ENCODE results near the gene NUAK2.

Gene NUAK2

DNA sequence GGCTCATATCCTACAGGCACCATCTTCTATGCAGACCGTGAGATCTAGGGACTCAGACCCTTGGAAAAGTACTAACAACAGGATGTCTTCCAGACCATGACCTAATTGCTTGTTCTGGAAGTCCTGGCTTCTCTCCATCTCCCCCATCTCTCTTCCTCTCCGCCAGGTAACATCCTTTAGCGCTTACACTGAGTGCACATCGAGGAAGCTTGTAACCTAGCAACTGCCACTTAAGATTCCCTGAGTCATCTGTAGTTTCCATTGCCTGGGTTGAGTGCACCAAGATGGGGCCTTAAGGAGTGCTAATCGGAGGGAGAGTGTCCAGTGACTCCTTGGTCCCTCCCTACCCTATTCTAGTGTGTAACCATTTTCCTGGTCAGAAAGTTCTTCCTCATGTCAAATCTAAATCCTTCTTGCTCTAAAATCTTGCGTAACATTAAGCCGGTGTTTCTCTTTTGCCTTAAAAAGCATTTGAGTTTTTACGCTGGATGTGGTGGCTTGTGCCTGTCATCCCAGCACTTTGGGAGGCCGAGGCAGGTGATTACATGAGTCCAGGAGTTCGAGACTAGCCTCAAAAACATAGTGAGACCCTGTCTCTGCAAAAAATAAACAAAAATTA, 25.5 kb upstream of the NUAK2 start:
- TF ChIP-seq CTCF (IDR thresholded peaks at IDR 0.05; ENCODE audit: extremely low read depth, missing control alignments) = no peak
- DNase-seq (ENCODE audit: low spot score) = no peak

- DNase-seq (ENCODE audit: low spot score) = no peak
- no peak for TF ChIP-seq CTCF (IDR thresholded peaks at IDR 0.05; ENCODE audit: extremely low read depth, missing control alignments)
Measured at GRCh38 chr1:205345761-205346160, 24.2 kb upstream of the NUAK2 start.

GRCh38 chr1:205344066-205344928, 22.8 kb upstream of the NUAK2 start:
- no peak for TF ChIP-seq CTCF (IDR thresholded peaks at IDR 0.05; ENCODE audit: extremely low read depth, missing control alignments)
- DNase-seq (ENCODE audit: low spot score) = no peak

DNA sequence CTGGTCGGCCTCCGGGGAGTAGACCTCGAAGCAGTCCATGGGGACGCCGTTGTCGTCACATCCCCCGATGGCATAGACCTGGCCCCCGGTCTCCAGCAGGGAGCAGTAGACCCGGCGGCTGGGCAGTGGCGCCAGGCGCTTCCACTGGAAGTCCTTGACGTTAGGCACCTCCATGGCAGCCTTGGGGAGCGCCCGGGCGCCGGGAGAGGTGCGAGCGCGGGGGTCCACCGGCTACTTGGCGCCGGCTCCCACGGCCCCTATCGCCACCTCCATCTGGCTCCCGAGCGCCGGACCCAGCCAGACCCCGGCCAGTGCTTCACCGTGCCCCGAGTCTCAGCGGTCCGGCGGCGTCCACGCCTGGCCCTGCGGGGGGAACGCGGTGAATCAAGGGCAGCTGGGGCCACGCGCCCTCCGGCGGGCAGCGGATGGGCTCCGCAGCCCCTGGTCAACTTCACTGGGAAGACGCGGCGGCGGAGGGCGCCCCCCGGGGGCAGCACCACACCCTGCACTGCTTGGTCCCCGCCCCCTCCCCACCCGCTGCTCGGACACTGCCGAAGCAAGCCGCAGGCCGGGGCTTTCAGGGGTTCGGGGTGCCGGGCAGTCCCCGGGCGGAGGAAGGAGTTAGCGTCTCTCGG, 22.0 kb upstream of the NUAK2 start:
- TF ChIP-seq CTCF (IDR thresholded peaks at IDR 0.05; ENCODE audit: extremely low read depth, missing control alignments) = no peak
- DNase-seq (ENCODE audit: low spot score) = no peak

GRCh38 chr1:205342986-205343385, 21.4 kb upstream of the NUAK2 start:
- no peak for DNase-seq (ENCODE audit: low spot score)
- no peak for TF ChIP-seq CTCF (IDR thresholded peaks at IDR 0.05; ENCODE audit: extremely low read depth, missing control alignments)

DNA sequence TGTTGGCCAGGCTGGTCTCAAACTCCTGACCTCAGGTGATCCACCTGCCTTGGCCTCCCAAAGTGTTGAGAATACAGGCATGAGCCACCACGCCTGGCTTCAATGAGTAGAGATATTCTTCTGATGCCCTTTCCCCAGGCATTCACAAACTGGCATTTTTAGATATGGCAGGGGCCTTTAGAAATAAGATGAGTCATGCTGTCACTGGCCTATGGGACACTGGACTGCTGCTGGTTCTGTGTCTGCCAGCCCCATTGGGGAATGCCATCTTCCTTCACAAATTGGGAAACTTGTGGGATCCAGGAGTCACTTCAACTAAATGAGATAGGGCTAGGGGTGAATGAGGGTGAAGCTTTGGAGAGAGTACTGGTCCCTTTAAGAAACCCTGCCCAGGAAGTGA, 19.1 kb upstream of the NUAK2 start:
- DNase-seq (ENCODE audit: low spot score) = no peak
- no peak for TF ChIP-seq CTCF (IDR thresholded peaks at IDR 0.05; ENCODE audit: extremely low read depth, missing control alignments)

DNA sequence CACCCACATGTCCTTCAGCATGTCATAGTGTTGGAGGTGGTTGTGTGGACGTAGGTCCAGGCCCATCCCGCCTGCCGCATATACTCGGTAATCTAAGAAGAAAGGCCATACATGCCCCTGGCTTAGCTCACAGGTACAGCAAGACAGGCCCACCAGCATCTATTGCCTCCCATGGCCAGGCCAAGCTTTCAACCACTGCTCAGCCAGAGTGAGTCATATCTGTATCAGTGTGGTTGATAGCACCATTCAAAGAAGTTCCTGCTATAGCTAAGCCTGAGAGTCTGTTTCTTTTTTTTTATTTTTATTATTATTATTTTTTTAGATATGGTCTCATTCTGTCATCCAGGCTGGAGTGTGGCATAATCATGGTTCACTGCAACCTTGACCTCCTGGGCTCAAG, 18.2 kb upstream of the NUAK2 start:
- DNase-seq (ENCODE audit: low spot score) = peak; percentile 75
- no peak for TF ChIP-seq CTCF (IDR thresholded peaks at IDR 0.05; ENCODE audit: extremely low read depth, missing control alignments)

All from GM20000 (cell line).